Measurements from ENCODE around the gene BTBD19. TPM values are rescaled to one million over a fixed set of nuclear protein-coding genes. Genes with fewer than 3 reads are reported as not detected.

The BTBD19 gene
- polyA plus RNA-seq, 2 of the 4 experiments (the other 2 are of a cell fraction): 4.7 to 7.4 TPM

DNA sequence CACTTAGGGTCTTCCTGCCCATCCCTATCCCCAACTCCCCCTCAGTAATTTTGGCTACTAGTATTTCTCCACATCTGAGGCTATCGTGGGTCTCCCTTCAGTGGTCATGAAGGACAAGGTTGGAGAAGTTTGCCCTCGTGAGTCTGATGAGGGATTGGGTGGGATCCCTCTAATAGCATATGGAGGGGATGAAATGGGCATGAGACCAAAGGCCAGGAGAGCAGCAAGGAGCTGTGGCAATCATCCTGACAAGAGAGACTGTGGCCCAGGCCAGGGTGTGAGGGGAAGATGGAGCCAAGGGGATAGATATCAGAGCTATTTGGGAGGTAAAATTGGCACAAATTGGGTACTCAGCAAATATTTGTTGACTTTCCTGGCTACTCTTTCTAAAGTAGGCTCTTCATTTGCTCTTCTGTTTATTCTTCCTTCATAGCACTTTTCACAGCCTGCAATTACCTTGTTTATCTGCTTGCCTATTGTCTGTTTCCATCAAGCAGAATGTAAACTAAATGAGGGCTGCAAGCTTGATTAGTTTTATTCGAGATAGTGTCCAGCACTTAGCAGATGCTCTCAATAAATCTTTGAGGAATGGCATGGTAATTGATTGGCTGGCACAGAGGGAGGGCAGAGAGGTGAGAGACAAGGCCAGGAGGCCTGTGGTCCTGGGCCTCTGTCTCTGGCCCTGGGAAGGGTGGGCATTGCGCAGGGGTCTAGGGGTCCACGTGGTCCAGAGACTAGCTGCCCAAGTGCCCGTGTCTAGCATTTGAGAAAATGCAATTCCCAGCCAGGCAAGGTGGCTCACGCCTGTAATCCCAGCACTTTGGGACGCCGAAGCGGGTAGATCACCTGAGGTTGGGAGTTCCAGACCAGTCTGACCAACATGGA lies 9.6 kb upstream of the BTBD19 start:
- POLR2A ChIA-PET: interaction anchor here (0.9 to 3.1 kb wide), 5 partner anchors 9 to 68 kb away, joined by 3 to 34 read pairs (median 17); partner anchors contain the start of genes RNU5D-1 and RPS8
- Histone ChIP-seq H3K9me3 (no peaks in the 10 kb centered on the region), H3K4me1 (peaks cover 34% of the 10 kb centered on the region), H3K4me3 (no peak overlapping the region), H3K27ac (peak overlapping the region; percentile 91 to 95), H3K4me2 (peak overlapping the region; percentile 62; the same call in 1 of the 3 replicates)
- 88% methylated on average over 10 of the region's 10 CpGs for WGBS (ENCODE audit: missing lambda C conversion rate)
- DNase-seq (ENCODE audit: low read depth in 1 of 2, low spot score in 1 of 2) (no peak), FAIRE-seq (no peak), ATAC-seq (no peak)
- TF ChIP-seq MAFK (IDR thresholded peaks at IDR 0.05; ENCODE audit: partially characterized antibody) (peak; percentile 36), KDM1A (IDR thresholded peaks at IDR 0.05; ENCODE audit: low read depth) (no peak)
- CTCF ChIA-PET: interaction anchor here (0.6 to 4.3 kb wide), 9 partner anchors 8 to 71 kb away, joined by 3 to 44 read pairs (median 4); partner anchors contain the start of genes BEST4, BTBD19 and DYNLT4

- CTCF ChIA-PET: interaction anchor here (0.7 to 4.3 kb wide), 15 partner anchors 9 to 671 kb away, joined by 3 to 44 read pairs (median 4); partner anchors contain the start of genes BEST4 and BTBD19
- DNase-seq (ENCODE audit: low read depth in 1 of 2, low spot score in 1 of 2) (peak; percentile 79 to 96), ATAC-seq (peak; percentile 88 to 91), FAIRE-seq (peak; percentile 7)
- Histone ChIP-seq H3K4me2 (peak within 1 kb of the TSS; percentile 96), H3K4me3 (peak within 1 kb of the TSS; percentile 98), H3K4me1 (peaks cover 34% of the 10 kb centered on the region), H3K9me3 (no peaks in the 10 kb centered on the region), H3K27ac (peak within 1 kb of the TSS; percentile 91 to 95)
- WGBS (ENCODE audit: missing lambda C conversion rate): 0% methylated on average over 10 of the region's 79 CpGs
- POLR2A ChIA-PET: interaction anchor here (0.7 to 3.1 kb wide), 16 partner anchors 9 to 540 kb away, joined by 3 to 47 read pairs (median 8); partner anchors contain the start of genes BEST4, BTBD19, EIF2B3 and HECTD3
- no peak for TF ChIP-seq TFCP2L1 (CRISPR knock-in tag; IDR thresholded peaks at IDR 0.05)
- no peak for TF ChIP-seq KDM1A (IDR thresholded peaks at IDR 0.05; ENCODE audit: low read depth)
- TF ChIP-seq EP300 (IDR thresholded peaks at IDR 0.05): no peak
- no peak for TF ChIP-seq FOSL2 (IDR thresholded peaks at IDR 0.05)
- no peak for TF ChIP-seq FOSL2 (CRISPR knock-in tag; IDR thresholded peaks at IDR 0.05)
- TF ChIP-seq MAX (IDR thresholded peaks at IDR 0.05): peak; percentile 95
- TF ChIP-seq, protein P1, sequence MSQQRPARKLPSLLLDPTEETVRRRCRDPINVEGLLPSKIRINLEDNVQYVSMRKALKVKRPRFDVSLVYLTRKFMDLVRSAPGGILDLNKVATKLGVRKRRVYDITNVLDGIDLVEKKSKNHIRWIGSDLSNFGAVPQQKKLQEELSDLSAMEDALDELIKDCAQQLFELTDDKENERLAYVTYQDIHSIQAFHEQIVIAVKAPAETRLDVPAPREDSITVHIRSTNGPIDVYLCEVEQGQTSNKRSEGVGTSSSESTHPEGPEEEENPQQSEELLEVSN (IDR thresholded peaks at IDR 0.05; ENCODE audit: borderline replicate concordance, low read depth): peak; percentile 70
- TF ChIP-seq BCL3 (IDR thresholded peaks at IDR 0.05): peak; percentile 82; the same call in 2 of the 3 replicates
- TF ChIP-seq NR3C1 (IDR thresholded peaks at IDR 0.05): no peak
- no peak for TF ChIP-seq NPAS2 (CRISPR knock-in tag; IDR thresholded peaks at IDR 0.05; ENCODE audit: borderline replicate concordance)
- TF ChIP-seq ZNF302 (CRISPR knock-in tag; IDR thresholded peaks at IDR 0.05): no peak
- TF ChIP-seq HDAC2 (IDR thresholded peaks at IDR 0.05): no peak
- TF ChIP-seq HOXA7 (CRISPR knock-in tag; IDR thresholded peaks at IDR 0.05): no peak
- TF ChIP-seq JUN (IDR thresholded peaks at IDR 0.05): peak; percentile 87 to 93
- peak; percentile 89; the same call in 1 of the 2 replicates for TF ChIP-seq TP53 (CRISPR knock-in tag; IDR thresholded peaks at IDR 0.05)
- no peak for TF ChIP-seq ELK1 (IDR thresholded peaks at IDR 0.05; ENCODE audit: low read depth, low read length)
- no peak for TF ChIP-seq SREBF2 (IDR thresholded peaks at IDR 0.05)
- no peak for TF ChIP-seq EHF (CRISPR knock-in tag; IDR thresholded peaks at IDR 0.05)
- no peak for TF ChIP-seq BHLHE40 (IDR thresholded peaks at IDR 0.05; ENCODE audit: low read depth, low read length)
- peak in 1 of 2 experiments; percentile 13; a peak in 2 of 4 replicates for TF ChIP-seq CEBPB (IDR thresholded peaks at IDR 0.05)
- TF ChIP-seq CHD2 (IDR thresholded peaks at IDR 0.05; ENCODE audit: low read length, partially characterized antibody): no peak
- no peak for TF ChIP-seq REST (IDR thresholded peaks at IDR 0.05)
- TF ChIP-seq, protein P2, sequence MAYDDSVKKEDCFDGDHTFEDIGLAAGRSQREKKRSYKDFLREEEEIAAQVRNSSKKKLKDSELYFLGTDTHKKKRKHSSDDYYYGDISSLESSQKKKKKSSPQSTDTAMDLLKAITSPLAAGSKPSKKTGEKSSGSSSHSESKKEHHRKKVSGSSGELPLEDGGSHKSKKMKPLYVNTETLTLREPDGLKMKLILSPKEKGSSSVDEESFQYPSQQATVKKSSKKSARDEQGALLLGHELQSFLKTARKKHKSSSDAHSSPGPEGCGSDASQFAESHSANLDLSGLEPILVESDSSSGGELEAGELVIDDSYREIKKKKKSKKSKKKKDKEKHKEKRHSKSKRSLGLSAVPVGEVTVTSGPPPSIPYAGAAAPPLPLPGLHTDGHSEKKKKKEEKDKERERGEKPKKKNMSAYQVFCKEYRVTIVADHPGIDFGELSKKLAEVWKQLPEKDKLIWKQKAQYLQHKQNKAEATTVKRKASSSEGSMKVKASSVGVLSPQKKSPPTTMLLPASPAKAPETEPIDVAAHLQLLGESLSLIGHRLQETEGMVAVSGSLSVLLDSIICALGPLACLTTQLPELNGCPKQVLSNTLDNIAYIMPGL (CRISPR knock-in tag; IDR thresholded peaks at IDR 0.05; ENCODE audit: borderline replicate concordance): no peak
- TF ChIP-seq NFE2L2 (conservative IDR thresholded peaks at IDR 0.05; ENCODE audit: low read length): no peak
Observed at GRCh38 chr1:44799770-44800584, 8.3 kb upstream of the BTBD19 start, which contains the start of gene PLK3. Gene PLK3, plus strand, starts transcription at chr1:44800377. Its CDS starts 87 bp downstream, at chr1:44800464.
